NB4 (cell line): ENCODE results near the gene CTIF.

Experiments
- CTCF ChIP-seq: IDR thresholded peaks from one replicate; pipeline ENCODE4 v1.5.1; 2012; ENCODE audit warnings: low read depth, low read length
- MAX ChIP-seq: IDR thresholded peaks from 2 replicates; pipeline ENCODE4 v1.6.1; 2011; ENCODE audit warnings: low read depth, low read length

- TF ChIP-seq CTCF: no peak
- TF ChIP-seq MAX: no peak
These were observed 269.6 kb downstream of the CTIF start for GRCh38 chr18:48808476-48808875.
